ENCODE results near the gene TSPEAR.

The TSPEAR gene

GRCh38 chr21:44531606-44532564, 179.5 kb downstream of the TSPEAR start:
- Histone ChIP-seq H3K9me3 (ENCODE audit: low read length) (no peaks in the 10 kb centered on the region), H3K4me2 (ENCODE audit: low read length) (no peak overlapping the region), H2AFZ (ENCODE audit: low read length) (no peak overlapping the region), H3K27me3 (ENCODE audit: insufficient read depth, low read length) (no peaks in the 10 kb centered on the region), H3K79me2 (ENCODE audit: insufficient read depth, low read length) (no peaks in the 10 kb centered on the region), H4K20me1 (ENCODE audit: insufficient read depth, low read length) (no peaks in the 10 kb centered on the region), H3K4me3 (ENCODE audit: low read depth, low read length, poor library complexity, severe bottlenecking) (no peak overlapping the region), H3F3A (ENCODE audit: insufficient read depth, low read length) (no peaks in the 10 kb centered on the region), H3K36me3 (ENCODE audit: insufficient read depth, low read length) (no peaks in the 10 kb centered on the region), H3K9me2 (ENCODE audit: low read depth, low read length) (no peaks in the 10 kb centered on the region), H3K27ac (ENCODE audit: low read depth, low read length, poor library complexity, severe bottlenecking) (no peak overlapping the region), H3K4me1 (ENCODE audit: insufficient read depth, low read length, severe bottlenecking) (no peaks in the 10 kb centered on the region), H3K9ac (ENCODE audit: low read length) (no peak overlapping the region)
- TF ChIP-seq CTCF (IDR thresholded peaks at IDR 0.05; ENCODE audit: low read length) (no peak), EZH2 (IDR thresholded peaks at IDR 0.05; ENCODE audit: borderline replicate concordance, low read length) (no peak)

GRCh38 chr21:44530903-44531605, 180.3 kb downstream of the TSPEAR start:
- H3F3A ChIP-seq (ENCODE audit: insufficient read depth, low read length), result no peaks in the 10 kb centered on the region
- H3K27me3 ChIP-seq (ENCODE audit: insufficient read depth, low read length), result no peaks in the 10 kb centered on the region
- no peak overlapping the region for H3K4me2 ChIP-seq (ENCODE audit: low read length)
- no peaks in the 10 kb centered on the region for H3K9me3 ChIP-seq (ENCODE audit: low read length)
- no peaks in the 10 kb centered on the region for H3K36me3 ChIP-seq (ENCODE audit: insufficient read depth, low read length)
- H3K27ac ChIP-seq (ENCODE audit: low read depth, low read length, poor library complexity, severe bottlenecking), result no peak overlapping the region
- TF ChIP-seq CTCF (IDR thresholded peaks at IDR 0.05; ENCODE audit: low read length) (no peak), EZH2 (IDR thresholded peaks at IDR 0.05; ENCODE audit: borderline replicate concordance, low read length) (no peak)
- no peak overlapping the region for H3K4me3 ChIP-seq (ENCODE audit: low read depth, low read length, poor library complexity, severe bottlenecking)
- no peak overlapping the region for H3K9ac ChIP-seq (ENCODE audit: low read length)
- H3K4me1 ChIP-seq (ENCODE audit: insufficient read depth, low read length, severe bottlenecking), result no peaks in the 10 kb centered on the region
- H4K20me1 ChIP-seq (ENCODE audit: insufficient read depth, low read length), result no peaks in the 10 kb centered on the region
- no peak overlapping the region for H2AFZ ChIP-seq (ENCODE audit: low read length)
- H3K79me2 ChIP-seq (ENCODE audit: insufficient read depth, low read length), result no peaks in the 10 kb centered on the region
- H3K9me2 ChIP-seq (ENCODE audit: low read depth, low read length), result no peaks in the 10 kb centered on the region

GRCh38 chr21:44530221-44530902, 181.0 kb downstream of the TSPEAR start:
- no peak overlapping the region for H3K4me2 ChIP-seq (ENCODE audit: low read length)
- H3K4me3 ChIP-seq (ENCODE audit: low read depth, low read length, poor library complexity, severe bottlenecking), result no peak overlapping the region
- no peaks in the 10 kb centered on the region for H3K9me3 ChIP-seq (ENCODE audit: low read length)
- H4K20me1 ChIP-seq (ENCODE audit: insufficient read depth, low read length), result no peaks in the 10 kb centered on the region
- H2AFZ ChIP-seq (ENCODE audit: low read length), result no peak overlapping the region
- H3K9me2 ChIP-seq (ENCODE audit: low read depth, low read length), result no peaks in the 10 kb centered on the region
- H3K4me1 ChIP-seq (ENCODE audit: insufficient read depth, low read length, severe bottlenecking), result no peaks in the 10 kb centered on the region
- no peaks in the 10 kb centered on the region for H3K27me3 ChIP-seq (ENCODE audit: insufficient read depth, low read length)
- no peaks in the 10 kb centered on the region for H3F3A ChIP-seq (ENCODE audit: insufficient read depth, low read length)
- H3K36me3 ChIP-seq (ENCODE audit: insufficient read depth, low read length), result no peaks in the 10 kb centered on the region
- H3K27ac ChIP-seq (ENCODE audit: low read depth, low read length, poor library complexity, severe bottlenecking), result no peak overlapping the region
- no peak overlapping the region for H3K9ac ChIP-seq (ENCODE audit: low read length)
- TF ChIP-seq CTCF (IDR thresholded peaks at IDR 0.05; ENCODE audit: low read length) (no peak), EZH2 (IDR thresholded peaks at IDR 0.05; ENCODE audit: borderline replicate concordance, low read length) (no peak)
- no peaks in the 10 kb centered on the region for H3K79me2 ChIP-seq (ENCODE audit: insufficient read depth, low read length)
